ENCODE data around the gene ESM1. TPM values are rescaled to one million over a fixed set of nuclear protein-coding genes. Genes with fewer than 3 reads are reported as not detected.

Gene ESM1
- total RNA-seq, 2 experiments from 2014 or later: 0.20 to 0.47 TPM

GRCh38 chr5:54944364-54944763, 41.0 kb downstream of the ESM1 start:
- Mint-ChIP-seq H3K9me3 (no peaks in the 10 kb centered on the region), H3K4me3 (no peak overlapping the region), H3K27me3 (peaks cover 1% of the 10 kb centered on the region), H3K36me3 (ENCODE audit: low read depth) (no peaks in the 10 kb centered on the region), H3K4me1 (ENCODE audit: low read depth) (no peaks in the 10 kb centered on the region), H3K27ac (no peak overlapping the region)
- DNase-seq: peak; percentile 59
- POLR2A ChIA-PET: interaction anchor here (0.8 kb wide), 1 partner anchor 11 kb away, joined by 3 read pairs; no protein-coding TSS in a partner anchor
- peak; percentile 86 for TF ChIP-seq CTCF (IDR thresholded peaks at IDR 0.05)
- peak; percentile 67 for ATAC-seq
- CTCF ChIA-PET: interaction anchor here (0.6 to 4.6 kb wide), 68 partner anchors 9 to 477 kb away, joined by 3 to 97 read pairs (median 6); partner anchors contain the start of genes ESM1, GPX8, GZMK and SNX18
- intact Hi-C loops (cut with micrococcal nuclease): loop anchor here (1.0 kb wide), 1 partner anchor 202 kb away; no protein-coding TSS in a partner anchor

- no peak for ATAC-seq
- intact Hi-C loops (cut with micrococcal nuclease): no loop called here
- TF ChIP-seq CTCF (IDR thresholded peaks at IDR 0.05): no peak
Measured at GRCh38 chr5:54942064-54942778, 43.2 kb downstream of the ESM1 start.

GRCh38 chr5:54936201-54936600, 49.2 kb downstream of the ESM1 start:
- Mint-ChIP-seq H3K27ac (no peak overlapping the region), H3K36me3 (ENCODE audit: low read depth) (no peaks in the 10 kb centered on the region), H3K4me3 (no peak overlapping the region), H3K27me3 (peaks cover 14% of the 10 kb centered on the region), H3K9me3 (no peaks in the 10 kb centered on the region), H3K4me1 (ENCODE audit: low read depth) (no peaks in the 10 kb centered on the region)
- DNase-seq: no peak
- ChIA-PET CTCF (interaction anchor here (1.1 to 2.1 kb wide), 4 partner anchors 8 to 210 kb away, joined by 3 to 17 read pairs (median 6); no protein-coding TSS in a partner anchor), POLR2A (no interaction called here)
- ATAC-seq: no peak
- TF ChIP-seq CTCF (IDR thresholded peaks at IDR 0.05): no peak
- intact Hi-C loops (cut with micrococcal nuclease): no loop called here

More at GRCh38 chr5:54942064-54942778, 43.2 kb downstream of the ESM1 start:
- no peak overlapping the region for H3K4me3 Mint-ChIP-seq
- no peaks in the 10 kb centered on the region for H3K4me1 Mint-ChIP-seq (ENCODE audit: low read depth)
- ChIA-PET POLR2A (interaction anchor here (1.1 kb wide), 1 partner anchor 23 kb away, joined by 4 read pairs; no protein-coding TSS in a partner anchor), CTCF (interaction anchor here (0.8 to 4.6 kb wide), 13 partner anchors 9 to 216 kb away, joined by 4 to 97 read pairs (median 15); partner anchors contain the start of gene GPX8)
- no peaks in the 10 kb centered on the region for H3K9me3 Mint-ChIP-seq
- H3K27ac Mint-ChIP-seq: no peak overlapping the region
- no peaks in the 10 kb centered on the region for H3K36me3 Mint-ChIP-seq (ENCODE audit: low read depth)
- H3K27me3 Mint-ChIP-seq: peaks cover 1% of the 10 kb centered on the region
- no peak for DNase-seq

GRCh38 chr5:54932789-54933188, 52.6 kb downstream of the ESM1 start:
- POLR2A ChIA-PET: interaction anchor here (0.7 kb wide), 1 partner anchor 177 kb away, joined by 3 read pairs; no protein-coding TSS in a partner anchor
- CTCF ChIA-PET: interaction anchor here (0.7 to 4.9 kb wide), 5 partner anchors 9 to 227 kb away, joined by 4 to 36 read pairs (median 6); partner anchors contain the start of gene GPX8
- peaks cover 14% of the 10 kb centered on the region for H3K27me3 Mint-ChIP-seq
- no peak for TF ChIP-seq CTCF (IDR thresholded peaks at IDR 0.05)
- ATAC-seq: no peak
- H3K9me3 Mint-ChIP-seq: no peaks in the 10 kb centered on the region
- H3K27ac Mint-ChIP-seq: no peak overlapping the region
- DNase-seq: no peak
- intact Hi-C loops (cut with micrococcal nuclease): no loop called here
- H3K36me3 Mint-ChIP-seq (ENCODE audit: low read depth): no peaks in the 10 kb centered on the region
- peaks cover 2% of the 10 kb centered on the region for H3K4me1 Mint-ChIP-seq (ENCODE audit: low read depth)
- H3K4me3 Mint-ChIP-seq: no peak overlapping the region

GRCh38 chr5:54930736-54931135, 54.7 kb downstream of the ESM1 start:
- POLR2A ChIA-PET: interaction anchor here (1.0 kb wide), 1 partner anchor 211 kb away, joined by 3 read pairs; no protein-coding TSS in a partner anchor
- Mint-ChIP-seq H3K36me3 (ENCODE audit: low read depth) (peaks cover 4% of the 10 kb centered on the region), H3K27ac (no peak overlapping the region), H3K4me1 (ENCODE audit: low read depth) (peaks cover 8% of the 10 kb centered on the region), H3K27me3 (peaks cover 14% of the 10 kb centered on the region), H3K9me3 (peaks cover 8% of the 10 kb centered on the region), H3K4me3 (no peak overlapping the region)
- no peak for TF ChIP-seq CTCF (IDR thresholded peaks at IDR 0.05)
- CTCF ChIA-PET: interaction anchor here (0.7 to 4.9 kb wide), 11 partner anchors 13 to 413 kb away, joined by 3 to 36 read pairs (median 4); partner anchors contain the start of genes GPX8 and SNX18
- intact Hi-C loops (cut with micrococcal nuclease): no loop called here
- DNase-seq (peak; percentile 54), ATAC-seq (peak; percentile 64)

All from activated CD8-positive, alpha-beta T cell treated with anti-CD3 and anti-CD28 coated beads for 36 hours (primary cell).